Right renal cortex interstitium (tissue), 3 donors: ENCODE results near the gene NPHP4. TPM values are rescaled to one million over a fixed set of nuclear protein-coding genes. Genes with fewer than 3 reads are reported as not detected.
"Not testable (repeated sequence)": the region's sequence is repeated elsewhere in the genome, so short reads cannot be mapped to it uniquely, and the experiment has no call there.

Experiments
- DNase-seq, 3 donors: peaks; one replicate each; pipeline ENCODE4 v3.0.0-alpha.2; 2013; ENCODE audit warnings: low read depth in 3 of 3, low spot score in 2 of 3
- polyA plus RNA-seq, 3 donors: library from polyadenylated mRNA; unstranded; fragments of 120-200 nt; gene quantifications; one replicate each; pipeline ENCODE4 v1.2.1, GENCODE V29; 2013; ENCODE audit not compliant: insufficient read length in 3 of 3

Gene NPHP4
- polyA plus RNA-seq, 3 donors, result 8.9 to 10.4 (median 9.2) TPM

DNA sequence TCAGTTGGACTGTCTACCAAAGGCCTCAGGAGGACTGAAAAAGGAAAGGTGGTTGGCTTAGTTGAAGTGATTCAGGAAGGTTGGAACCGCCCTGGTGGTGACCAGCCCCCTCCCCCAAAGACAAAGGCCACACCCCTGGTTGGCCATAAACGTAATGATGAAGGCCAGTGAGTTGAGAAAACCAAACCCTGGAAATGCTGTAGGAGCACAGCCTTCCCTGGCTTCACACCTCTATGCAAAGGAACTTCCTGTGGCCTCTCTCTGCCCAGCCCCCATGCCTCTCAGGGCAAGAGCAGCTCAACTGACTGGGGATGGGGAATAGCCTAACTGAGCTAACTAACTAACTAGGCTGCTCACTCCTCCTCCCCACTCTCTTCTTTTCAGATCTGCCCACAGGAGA is 90.4 kb downstream of the NPHP4 start:
- no peak for DNase-seq

DNA sequence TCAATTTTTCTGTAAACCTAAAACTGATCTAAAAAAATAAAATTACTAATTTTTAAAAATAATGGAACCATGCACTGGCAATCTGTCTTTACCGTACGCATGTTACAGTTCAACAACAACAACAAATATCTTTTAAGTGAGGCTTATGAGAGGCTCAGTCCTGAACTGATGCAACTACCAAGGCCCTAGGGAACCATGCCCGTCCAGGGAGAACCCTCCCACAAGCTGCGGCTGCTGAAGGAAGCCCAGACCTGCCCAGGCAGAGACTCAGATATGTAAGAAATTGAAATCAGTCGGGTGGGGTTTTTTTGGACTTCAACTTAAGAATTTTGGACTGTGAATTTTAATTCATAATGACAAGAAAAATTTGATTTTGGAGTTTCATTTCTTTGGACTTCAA is 91.1 kb downstream of the NPHP4 start:
- DNase-seq, result no peak

DNA sequence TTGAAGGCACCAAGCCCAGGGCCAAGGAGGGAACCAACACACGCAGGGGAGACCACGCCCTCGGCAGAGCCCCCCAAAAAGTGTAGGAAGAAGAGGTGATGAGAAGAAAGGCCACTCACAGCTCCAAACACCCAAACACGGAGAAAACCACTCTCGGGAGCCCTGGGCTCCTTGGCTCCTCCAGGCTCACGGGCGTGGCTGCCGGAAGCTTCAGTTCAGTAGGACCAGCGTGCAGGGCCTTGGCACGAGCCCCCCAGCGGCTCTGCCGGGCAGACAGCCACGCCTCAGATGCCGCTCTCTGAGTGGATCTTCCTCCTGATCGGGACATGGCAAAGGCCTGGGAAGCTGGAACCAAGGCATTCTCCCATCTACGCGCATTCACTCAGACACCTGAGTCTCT is 94.0 kb downstream of the NPHP4 start:
- DNase-seq, result no peak

DNA sequence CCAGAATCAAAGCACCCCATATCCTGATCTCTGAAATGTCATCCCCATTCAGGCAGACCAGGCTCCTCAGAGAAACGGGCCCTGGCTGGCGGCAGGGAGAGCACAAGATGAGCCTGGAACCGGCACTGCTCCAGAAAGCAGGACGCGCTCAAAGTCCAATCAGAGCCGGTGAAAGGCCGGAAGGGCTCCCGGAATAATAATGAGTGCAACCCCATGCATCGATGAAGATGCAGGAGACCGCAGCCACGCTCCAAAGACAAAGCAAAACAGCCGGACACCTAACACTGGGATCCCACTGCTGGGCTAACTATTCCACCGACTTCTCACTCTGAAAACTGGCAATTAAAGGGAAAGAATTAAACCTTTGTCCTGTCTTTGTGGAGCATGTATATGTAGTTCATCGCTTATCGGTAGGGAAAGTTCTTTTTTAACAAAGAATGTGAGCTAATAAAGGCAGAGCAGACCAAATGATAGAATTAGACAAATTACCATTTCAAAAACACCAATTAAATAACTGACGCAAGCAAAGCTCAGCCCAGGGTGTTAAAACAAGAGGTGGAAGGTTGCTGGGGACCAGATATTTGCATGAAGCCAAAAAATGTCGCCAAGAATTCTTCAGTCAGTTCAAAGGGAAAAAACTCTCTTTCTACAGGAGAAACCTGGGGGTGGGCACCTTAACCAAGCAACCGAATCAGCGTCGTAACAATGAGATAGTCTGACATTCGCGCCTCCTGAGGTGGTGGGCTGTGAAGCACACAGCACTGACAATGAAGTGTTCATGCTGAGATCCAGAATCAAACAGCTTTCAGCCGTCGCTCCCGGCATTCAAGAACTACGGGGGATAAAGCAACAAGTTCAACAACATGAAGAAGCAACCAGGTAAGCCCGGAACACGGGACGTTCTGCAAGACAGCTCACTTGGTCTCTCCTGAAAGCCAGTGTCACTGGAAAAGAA is 95.2 kb downstream of the NPHP4 start:
- no peak for DNase-seq

DNA sequence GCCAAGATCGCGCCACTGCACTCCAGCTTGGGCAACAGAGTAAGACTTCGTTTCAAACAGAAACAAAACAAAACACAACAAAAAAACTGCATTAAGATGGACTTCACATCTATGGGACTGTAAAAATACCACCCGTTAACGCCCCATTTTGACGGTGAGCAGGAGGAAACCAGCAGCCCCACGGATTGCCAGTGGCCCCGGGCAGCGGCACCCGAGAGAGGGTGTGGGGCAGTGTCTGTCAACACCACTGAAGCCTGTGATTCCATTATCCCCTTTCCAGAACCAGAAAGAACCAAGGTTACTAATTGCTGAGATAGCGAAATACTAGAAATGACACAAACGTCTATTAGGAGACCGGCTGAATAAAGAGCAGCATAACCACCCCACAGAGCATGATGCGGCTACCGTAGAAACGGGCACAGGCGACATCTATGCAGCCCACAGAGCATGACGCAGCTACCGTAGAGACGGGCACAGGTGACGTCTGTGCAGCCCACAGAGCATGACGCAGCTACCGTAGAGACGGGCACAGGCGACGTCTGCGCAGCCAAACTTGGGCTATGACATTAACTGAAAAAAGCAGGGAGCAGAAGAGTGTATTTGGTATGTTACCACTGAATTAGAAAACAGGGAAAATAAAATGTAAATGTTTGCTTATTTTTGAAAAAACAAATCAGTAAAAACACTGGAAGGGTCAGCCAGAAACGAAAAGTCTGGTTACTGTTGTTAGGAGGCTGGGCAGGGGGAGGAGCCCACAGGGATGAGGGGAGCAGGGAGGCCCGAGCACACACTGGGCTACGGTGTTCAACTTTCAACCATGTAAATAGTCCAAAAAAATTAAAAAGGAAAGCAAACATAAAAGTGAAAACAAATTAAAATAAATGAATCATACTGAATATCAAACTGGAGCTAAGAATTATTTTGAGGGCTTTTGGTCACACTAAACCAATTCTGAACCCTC is 96.5 kb downstream of the NPHP4 start:
- DNase-seq, result no peak

DNA sequence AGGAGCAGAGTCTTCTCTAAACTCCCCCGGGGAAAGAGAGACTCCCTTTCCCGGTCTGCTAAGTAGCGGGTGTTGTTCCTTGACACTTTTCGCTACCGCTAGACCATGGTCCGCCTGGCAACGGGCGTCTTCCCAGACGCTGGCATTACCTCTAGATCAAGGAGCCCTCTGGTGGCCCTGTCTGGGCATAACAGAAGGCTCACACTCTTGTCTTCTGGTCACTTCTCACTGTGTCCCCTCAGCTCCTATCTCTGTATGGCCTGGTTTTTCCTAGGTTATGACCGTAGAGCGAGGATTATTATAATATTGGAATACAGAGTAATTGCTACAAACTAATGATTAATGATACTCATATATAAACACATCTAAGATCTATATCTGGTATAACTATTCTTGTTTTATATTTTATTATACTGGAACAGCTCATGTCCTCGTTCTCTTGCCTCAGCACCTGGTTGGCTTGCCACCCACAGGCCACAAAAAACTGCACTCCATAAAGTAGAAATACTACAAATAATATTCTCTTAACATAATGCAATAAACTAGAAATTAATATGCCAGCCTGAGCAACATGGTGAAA is 98.4 kb downstream of the NPHP4 start:
- DNase-seq, result not testable (repeated sequence)

DNA sequence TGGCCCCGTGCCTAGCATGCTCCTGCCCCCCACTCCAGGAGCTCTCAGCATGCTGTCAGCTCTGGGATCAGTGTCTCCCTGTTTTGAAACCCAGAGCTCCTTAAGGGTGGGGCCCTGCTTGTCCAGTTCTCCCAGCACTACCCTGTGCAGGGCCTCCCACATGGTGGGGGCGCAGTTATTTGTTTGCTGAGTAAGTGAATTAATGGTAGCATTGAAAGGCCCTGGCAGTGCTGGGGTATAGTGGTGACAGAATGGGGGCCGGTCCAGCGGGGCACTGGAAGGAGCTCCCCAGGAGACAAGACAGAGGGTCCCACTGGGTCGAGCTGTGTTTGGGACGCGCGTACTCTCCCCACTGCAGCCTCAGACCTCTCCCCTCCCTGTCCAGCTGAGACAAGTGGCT is 99.9 kb downstream of the NPHP4 start:
- DNase-seq, result no peak

DNA sequence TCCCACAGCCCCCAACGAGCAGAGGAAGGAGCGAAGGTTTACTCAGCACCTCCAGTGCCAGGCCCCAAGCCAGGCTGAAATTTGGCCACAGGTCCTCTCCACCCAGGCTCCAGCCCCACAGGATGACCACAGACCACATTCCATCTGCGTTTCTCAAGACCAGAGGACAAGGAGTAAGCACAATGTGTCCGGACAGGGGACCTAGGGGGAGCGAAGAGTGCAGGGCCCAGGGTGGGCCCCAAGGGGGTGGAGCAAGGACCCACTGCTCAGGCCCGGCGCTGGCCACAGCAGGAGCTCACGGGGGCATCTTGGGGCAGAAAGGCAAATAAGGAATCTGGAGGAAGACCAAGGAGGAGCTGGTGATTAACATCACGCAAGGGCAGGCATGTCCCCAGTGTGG is 100.5 kb downstream of the NPHP4 start:
- no peak for DNase-seq

DNA sequence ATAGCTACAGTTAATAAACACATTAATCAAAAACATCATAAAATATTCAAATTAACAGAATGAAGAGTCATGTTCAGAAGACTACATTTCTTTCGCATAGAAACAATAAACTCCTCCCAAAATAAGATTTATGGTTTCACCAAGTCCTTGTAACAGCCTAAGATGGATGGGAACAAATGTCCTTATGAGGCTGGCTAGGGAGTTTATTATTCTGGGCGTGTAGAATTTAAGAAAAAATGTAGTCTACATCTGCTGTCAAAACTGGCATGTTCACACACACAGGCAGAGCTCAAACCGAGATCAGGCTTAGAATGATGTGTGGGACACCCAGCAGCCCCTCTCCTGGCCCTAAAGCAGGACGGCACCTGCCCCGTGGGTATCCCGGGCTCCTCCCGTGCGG is 101.1 kb downstream of the NPHP4 start:
- no peak for DNase-seq

DNA sequence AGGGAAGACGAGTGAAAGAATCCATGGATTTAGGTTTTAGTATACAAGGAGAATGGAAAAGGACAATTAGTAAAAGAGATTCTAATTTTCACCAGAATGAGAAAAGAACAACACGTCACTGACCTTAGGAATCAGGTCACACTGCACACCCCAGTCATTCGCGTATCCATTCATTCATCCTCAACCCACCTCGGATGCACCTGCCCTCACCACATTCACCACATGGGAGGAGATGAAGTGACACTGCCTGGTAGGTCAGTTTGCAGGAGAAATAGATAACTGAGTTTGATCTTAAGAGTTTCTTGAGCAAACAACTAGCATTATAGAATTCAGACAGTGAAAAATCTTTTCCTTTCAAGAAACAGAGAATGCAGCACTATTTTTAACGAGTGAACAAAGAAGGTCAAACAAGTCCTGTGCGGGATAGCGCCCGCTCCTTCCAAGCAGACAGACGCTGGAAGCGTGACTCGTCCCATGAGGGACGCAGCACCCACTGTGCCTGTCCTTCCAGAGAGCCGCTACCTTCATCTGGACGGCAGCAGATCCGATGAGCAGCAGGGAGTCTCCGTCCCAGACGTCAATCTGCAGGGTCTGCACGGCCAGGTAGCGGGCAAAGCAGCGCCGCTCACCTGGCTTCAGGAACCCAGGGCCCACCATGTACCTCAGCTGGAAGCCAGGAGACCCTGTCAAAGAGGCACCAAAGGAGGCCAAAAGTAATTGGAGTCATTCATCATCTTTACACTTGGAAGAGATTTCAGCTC is 101.7 kb downstream of the NPHP4 start:
- no peak for DNase-seq

DNA sequence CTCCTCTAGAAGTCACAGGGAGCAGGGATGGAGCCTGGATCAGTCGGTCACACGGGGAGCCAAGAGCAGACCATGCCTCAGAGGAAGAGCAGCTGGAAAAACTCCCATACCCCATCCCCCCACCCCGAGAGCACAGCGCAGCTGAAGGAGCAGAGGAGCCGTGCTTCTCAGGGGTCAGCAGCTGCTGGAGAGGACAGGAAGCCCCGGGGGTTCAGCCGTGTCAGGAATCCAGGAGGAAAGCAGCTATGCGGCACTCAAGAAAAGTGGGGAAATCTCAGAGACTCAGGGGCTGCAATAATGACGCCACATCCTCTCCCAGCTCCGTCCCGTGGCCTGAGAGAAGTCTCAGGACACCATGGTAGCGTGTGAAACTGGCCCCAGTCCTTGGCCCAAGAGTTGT is 102.3 kb downstream of the NPHP4 start:
- DNase-seq, result no peak

DNA sequence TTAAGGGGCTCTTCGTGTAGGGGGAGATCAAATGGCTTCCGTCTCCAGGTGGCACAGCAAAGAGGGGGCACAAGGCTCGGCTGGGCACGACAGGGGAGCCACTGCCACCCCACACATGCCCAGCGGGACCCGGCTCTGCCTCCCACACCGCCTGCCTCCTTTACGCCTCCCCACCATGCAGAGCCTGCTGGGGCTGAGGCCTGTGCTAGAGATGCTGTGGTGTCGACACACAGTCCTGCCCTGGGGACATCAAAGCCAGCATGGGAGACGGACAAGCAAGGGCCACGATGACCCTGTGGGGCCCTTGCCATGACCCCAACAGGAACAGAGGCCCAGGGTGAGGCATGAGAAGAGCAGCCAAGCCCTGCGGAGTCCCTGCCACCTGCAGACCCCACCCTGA is 102.8 kb downstream of the NPHP4 start:
- no peak for DNase-seq

DNA sequence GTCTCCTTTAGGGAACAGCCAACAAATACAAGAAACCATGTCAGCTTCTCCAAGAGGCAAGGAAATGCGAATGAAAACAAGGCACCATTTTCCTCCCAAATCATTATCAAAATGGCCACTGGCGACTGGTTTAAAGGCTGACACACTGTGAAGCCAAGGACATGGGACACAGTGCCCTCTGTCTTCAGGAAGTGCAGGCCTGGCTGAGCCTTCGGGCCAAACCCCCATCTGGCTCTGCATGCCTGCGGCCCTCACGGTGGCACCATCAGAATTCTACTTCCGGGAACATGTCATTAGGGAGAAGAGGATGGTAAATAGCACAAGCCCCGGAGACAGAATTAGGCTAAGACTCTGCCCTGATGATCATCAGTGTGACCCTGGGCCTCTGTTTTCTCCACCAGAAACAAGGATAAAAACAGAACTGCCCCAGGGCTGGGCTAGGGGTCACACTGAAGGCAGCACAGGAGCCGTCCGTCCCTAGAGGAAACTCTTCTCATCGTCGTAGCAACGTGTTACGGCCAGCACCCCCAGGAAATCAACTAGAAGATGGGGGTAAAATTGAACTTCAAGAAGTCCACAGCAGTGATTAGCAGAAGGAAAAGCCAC is 103.5 kb downstream of the NPHP4 start:
- DNase-seq, result no peak

DNA sequence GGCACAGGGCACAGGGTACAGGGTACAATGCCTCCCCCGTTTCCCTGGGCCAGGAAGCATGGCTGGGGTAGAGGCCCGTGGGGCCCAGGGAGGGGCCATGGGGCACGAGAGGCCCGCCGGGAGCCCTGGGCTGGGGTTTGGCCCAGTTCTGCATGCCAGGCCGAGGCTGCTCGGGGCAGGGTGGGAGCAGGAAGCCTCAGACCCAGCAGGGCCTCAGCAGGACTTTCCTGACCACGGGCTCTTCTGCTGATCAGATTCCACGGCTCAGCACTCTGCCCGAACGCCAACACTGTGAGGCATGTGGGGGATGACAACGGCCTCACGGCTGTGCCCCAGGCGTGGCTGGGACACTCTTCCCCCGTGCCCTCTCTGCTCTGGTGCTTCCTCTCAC is 104.3 kb downstream of the NPHP4 start:
- no peak for DNase-seq

DNA sequence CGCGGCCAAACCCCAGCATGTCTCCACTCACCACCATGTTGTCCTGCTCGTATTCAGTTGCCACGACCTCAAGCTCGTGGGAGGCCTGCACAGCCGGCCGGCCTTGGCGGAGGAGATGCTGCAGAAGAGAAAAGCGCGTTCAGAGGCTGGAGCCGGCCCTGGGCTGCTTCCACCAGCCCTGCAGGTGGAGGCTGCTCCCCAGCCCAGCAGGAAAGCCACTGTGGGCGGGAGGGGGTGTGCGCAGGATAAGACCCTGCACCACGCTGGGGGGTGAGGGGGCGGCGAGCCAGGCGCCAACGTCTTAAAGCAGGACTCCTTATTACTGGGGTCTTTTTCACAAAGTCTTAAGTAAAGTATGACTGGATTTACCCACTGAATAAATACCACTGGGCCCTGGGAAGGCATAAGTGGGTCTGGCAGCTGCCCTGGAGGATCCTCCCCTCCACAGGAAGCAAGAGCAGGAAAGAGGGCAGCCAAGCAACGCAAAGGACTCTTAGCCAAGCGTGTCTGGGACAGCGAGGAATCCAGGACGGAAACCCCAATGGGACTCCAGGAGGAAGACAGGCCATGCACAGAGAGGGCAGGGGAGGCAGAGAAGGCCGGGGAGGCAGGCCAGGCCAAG is 104.8 kb downstream of the NPHP4 start:
- DNase-seq, result no peak

DNA sequence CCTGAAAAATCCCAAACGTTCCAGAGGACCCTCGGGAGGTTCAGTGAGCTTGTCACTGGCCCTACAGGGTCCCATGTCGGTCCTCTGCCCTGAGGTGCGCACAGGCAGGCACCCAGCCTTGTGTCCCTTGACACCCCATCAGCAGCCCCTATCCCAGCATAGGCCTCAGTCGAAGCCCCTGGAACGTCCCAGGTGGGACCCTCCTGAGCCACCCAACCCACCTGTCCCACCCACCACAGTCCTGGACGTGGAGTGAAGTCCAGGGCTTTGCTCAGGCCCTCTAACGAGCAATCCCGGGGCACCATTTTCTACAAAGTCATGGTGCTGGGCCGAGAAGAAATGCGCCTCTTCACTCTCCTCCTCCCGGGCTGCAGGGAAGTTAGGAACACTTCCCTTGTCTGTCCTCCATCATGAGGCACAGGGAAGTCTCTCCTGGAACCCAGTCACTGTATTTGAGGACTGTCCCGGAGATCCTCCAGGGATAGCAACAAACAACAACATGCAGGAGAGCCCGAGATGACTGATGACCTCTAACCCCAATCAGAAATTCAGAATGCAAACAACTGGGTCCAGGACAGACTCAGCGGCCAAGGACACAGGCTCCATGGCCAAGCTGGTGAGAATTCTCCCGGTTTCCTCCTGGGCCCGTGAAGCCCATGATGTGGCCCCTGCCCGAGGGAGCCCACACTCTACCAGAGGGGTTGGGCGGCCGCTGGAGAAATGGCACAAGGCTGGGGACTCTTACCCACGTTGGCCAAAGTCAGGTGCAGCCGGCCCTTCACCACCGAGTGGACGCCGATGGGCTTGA is 105.5 kb downstream of the NPHP4 start:
- no peak for DNase-seq

DNA sequence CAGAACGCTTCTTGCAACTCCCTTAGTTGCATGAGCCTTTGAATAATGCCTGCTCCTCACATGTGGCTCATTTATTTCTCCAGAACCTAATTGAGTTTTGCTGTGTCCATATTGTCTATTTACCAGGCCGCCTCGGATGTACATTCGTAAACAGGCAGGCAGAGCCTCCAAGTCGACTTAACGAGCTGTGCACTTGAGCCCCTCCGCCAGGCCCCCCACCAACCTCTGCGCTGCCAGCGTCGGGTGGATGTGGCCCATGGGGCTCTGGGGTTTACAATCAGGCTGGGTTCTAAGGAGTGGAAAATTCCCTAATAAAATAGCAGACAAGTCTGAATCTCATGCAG is 106.1 kb downstream of the NPHP4 start:
- no peak for DNase-seq

DNA sequence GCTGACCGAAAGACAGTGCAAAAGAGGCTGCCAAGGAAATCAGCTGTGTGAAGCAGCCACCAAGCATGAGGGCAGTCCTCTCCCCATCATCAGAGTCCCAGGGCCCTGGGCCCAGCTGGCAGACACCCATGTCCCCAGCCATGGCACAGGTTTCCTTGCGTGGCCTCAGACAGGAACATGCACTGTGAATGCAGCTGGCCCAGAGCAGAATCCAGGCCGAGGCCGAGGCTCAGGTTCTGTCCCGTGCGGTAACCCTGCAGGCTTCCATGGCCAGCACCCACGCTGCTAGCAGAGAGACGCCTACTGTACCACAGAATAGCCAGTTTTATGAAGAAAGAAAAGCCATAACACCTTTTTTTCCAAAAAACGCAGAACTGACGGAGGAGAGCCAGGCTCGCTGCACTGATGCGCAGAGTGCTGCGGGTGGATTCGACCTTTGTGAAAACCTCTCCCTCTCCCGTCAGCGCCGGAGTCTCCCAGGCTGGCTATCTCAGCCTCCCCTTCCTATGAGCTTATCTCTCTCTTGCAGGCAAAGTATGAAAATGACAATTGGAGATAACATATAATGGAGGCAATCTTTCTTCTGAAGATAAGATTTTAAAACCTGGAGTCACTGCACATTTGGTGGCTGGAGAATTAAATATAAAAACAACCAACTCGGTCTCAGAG is 106.6 kb downstream of the NPHP4 start:
- no peak for DNase-seq
